GM12878 (cell line): ENCODE measurements around the gene CDK7. TPM values are rescaled to one million over a fixed set of nuclear protein-coding genes. Genes with fewer than 3 reads are reported as not detected.

Source experiments
- ATAC-seq: fragments of 200-7000 bp; cut with Tn5 transposase; 3 replicates; pipeline ENCODE4 v1.9.1; 2020; ENCODE audit warnings: mild to moderate bottlenecking, moderate library complexity
- BruUV-seq: library from RNA; stranded (reverse); fragments of 400-500 nt; replicated peaks from 2 replicates; lab custom pipeline; 2021; lab: Mats Ljungman, UMichigan
- CTCF ChIA-PET: fragments of 300-600 bp; sonication (Branson Sonifier 250); formaldehyde crosslinking; extraction: SDS; loops from one replicate; lab custom pipeline; 2021; ENCODE audit warnings: inconsistent platforms; lab: Yijun Ruan, JAX
- POLR2A ChIA-PET: fragments of 350-600 bp; formaldehyde crosslinking; extraction: SDS; loops from one replicate; lab custom pipeline; 2021; ENCODE audit warnings: inconsistent platforms; lab: Charles Lee
- RAD21 ChIA-PET: fragments of 300-600 bp; sonication (Branson Sonifier 250); formaldehyde crosslinking; loops from one replicate; lab custom pipeline; 2023; ENCODE audit warnings: antibody characterized with exemption; ENCODE audit not compliant: unreplicated experiment; lab: Charles Lee
- SMC1A ChIA-PET: fragments of 300-600 bp; sonication (Branson Sonifier 250); formaldehyde crosslinking; loops from one replicate; lab custom pipeline; 2023; ENCODE audit not compliant: unreplicated experiment, uncharacterized antibody; lab: Charles Lee
- DNase-seq: peaks from one replicate; pipeline ENCODE4 v3.0.0-alpha.2; 2011; ENCODE audit warnings: low read depth, low spot score
- FAIRE-seq: peaks from 3 replicates; lab custom pipeline; 2011; peaks lifted over from hg19 to GRCh38; lab: Jason Lieb, UNC
- H2AFZ ChIP-seq: 2 replicates; pipeline ENCODE4 v1.6.0; 2011; ENCODE audit warnings: low read depth, low read length, control low read depth; ENCODE audit not compliant: control insufficient read depth
- H3K27ac ChIP-seq: 2 replicates; pipeline ENCODE4 v1.5.1; 2011; ENCODE audit warnings: control low read depth; ENCODE audit not compliant: control insufficient read depth, insufficient read depth
- H3K27me3 ChIP-seq, 2 experiments: replicated peaks in 1 of 2; 2 replicates each; pipeline versions ENCODE4 v1.6.0 to v1.6.1; 2011; ENCODE audit warnings: low read length in 1 of 2; ENCODE audit not compliant: control insufficient read depth in 2 of 2, insufficient read depth in 2 of 2
- H3K36me3 ChIP-seq, 2 experiments: 2 replicates each; pipeline ENCODE4 v1.5.1; 2011; ENCODE audit warnings: low read length in 1 of 2; ENCODE audit not compliant: control insufficient read depth in 2 of 2, insufficient read depth in 2 of 2
- H3K4me1 ChIP-seq: 2 replicates; pipeline ENCODE4 v1.6.1; 2011; ENCODE audit warnings: mild to moderate bottlenecking, low read length, moderate library complexity, mixed read lengths; ENCODE audit not compliant: control insufficient read depth, insufficient read depth
- H3K4me2 ChIP-seq: 2 replicates; pipeline ENCODE4 v1.6.0; 2011; ENCODE audit warnings: control low read depth; ENCODE audit not compliant: control insufficient read depth, insufficient read depth
- H3K4me3 ChIP-seq: fragments of 200-600 bp; sonication (generic); 2 replicates; pipeline ENCODE4 v1.5.1; 2016
- H3K79me2 ChIP-seq: 2 replicates; pipeline ENCODE4 v1.6.0; 2011; ENCODE audit warnings: low read length; ENCODE audit not compliant: control insufficient read depth, insufficient read depth
- H3K9ac ChIP-seq: 2 replicates; pipeline ENCODE4 v1.8.0; 2011; ENCODE audit warnings: low read length, control low read depth, mixed read lengths; ENCODE audit not compliant: control insufficient read depth, insufficient read depth
- H3K9me3 ChIP-seq: replicated peaks from 3 replicates; pipeline ENCODE4 v1.5.1; 2011; ENCODE audit warnings: mild to moderate bottlenecking, low read length; ENCODE audit not compliant: control insufficient read depth, insufficient read depth
- H4K20me1 ChIP-seq: 2 replicates; pipeline ENCODE4 v1.6.0; 2011; ENCODE audit not compliant: control insufficient read depth, insufficient read depth
- ASH2L ChIP-seq: fragments of 300-600, 200-600 bp; sonication (generic); IDR thresholded peaks from 2 replicates; pipeline ENCODE4 v1.6.1; 2017; ENCODE audit warnings: low read depth, mild to moderate bottlenecking, borderline replicate concordance
- CREB1 ChIP-seq: IDR thresholded peaks from 2 replicates; pipeline ENCODE4 v1.6.1; 2012; ENCODE audit warnings: low read depth, mild to moderate bottlenecking, inconsistent platforms
- MXI1 ChIP-seq: fragments of 150-350 bp; IDR thresholded peaks from 2 replicates; pipeline ENCODE4 v1.6.1; 2011; ENCODE audit warnings: low read depth, mild to moderate bottlenecking, inconsistent platforms, low read length, improper control_type of control experiment
- NR2C1 ChIP-seq: fragments of 450-650 bp; IDR thresholded peaks from 2 replicates; pipeline ENCODE4 v1.6.1; 2017; ENCODE audit warnings: antibody characterized with exemption, mild to moderate bottlenecking, moderate library complexity
- POU2F2 ChIP-seq: IDR thresholded peaks from 3 replicates; pipeline ENCODE4 v1.6.1; 2011; ENCODE audit warnings: low read depth, mild to moderate bottlenecking, low read length, borderline replicate concordance
- SUZ12 ChIP-seq: fragments of 200-600 bp; sonication (generic); IDR thresholded peaks from one replicate; pipeline ENCODE4 v1.6.1; 2018; ENCODE audit warnings: antibody characterized with exemption, mild to moderate bottlenecking; ENCODE audit not compliant: unreplicated experiment
- WGBS: methylation state at CpG from one replicate; pipeline ENCODE4 v1.1.6; 2016; ENCODE audit warnings: low lambda C conversion rate; ENCODE audit not compliant: insufficient replicate concordance, insufficient coverage; ENCODE audit errors: missing lambda C conversion rate; 5-methylcytosine and 5-hydroxymethylcytosine counted together
- in situ Hi-C: fragments of 300-500 bp; cut with MboI; formaldehyde crosslinking; loops from 9 replicates; pipeline ENCODE4 v1.14.3; 2018; ENCODE audit warnings: mixed read lengths
- intact Hi-C: fragments of 100-400 bp; cut with micrococcal nuclease; formaldehyde crosslinking; loops from one replicate; pipeline ENCODE4 v1.14.2; 2022; ENCODE audit not compliant: unreplicated experiment
- polyA plus RNA-seq, 11 experiments: library from polyadenylated mRNA; depleted of rRNA in 4 of 11; unstranded in 6 of 11; stranded (reverse) in 5 of 11; fragments of >200 nt; fragmentation: Nextera tagmentation in 4 of 11; fragmentation: Illumina TruSeq in 1 of 11; extraction: Ambion mirVana in 4 of 11; extraction: Trizol in 1 of 11; gene quantifications; 1 replicate in 1 of 11; 2 replicates in 10 of 11; pipeline versions ENCODE4 v1.2.1 to v1.2.3, GENCODE V29; 2011 to 2016; ENCODE audit warnings: inconsistent platforms in 2 of 11, missing spikeins in 2 of 11, low read depth in 1 of 11
- total RNA-seq, 4 experiments: library from RNA; depleted of rRNA in 3 of 4; stranded (reverse); fragments of >200 nt in 3 of 4; fragmentation: Illumina TruSeq in 1 of 4; extraction: Trizol in 1 of 4; gene quantifications; 2 replicates each; pipeline versions ENCODE4 v1.2.1 to v1.2.3, GENCODE V29; 2013 to 2021

Gene CDK7
- total and polyA plus RNA-seq, 10 of the 15 experiments (the other 5 are each of a cell fraction or from before 2014, with no cell fraction given): 26.0 to 93.9 (median 43.0) TPM

DNA sequence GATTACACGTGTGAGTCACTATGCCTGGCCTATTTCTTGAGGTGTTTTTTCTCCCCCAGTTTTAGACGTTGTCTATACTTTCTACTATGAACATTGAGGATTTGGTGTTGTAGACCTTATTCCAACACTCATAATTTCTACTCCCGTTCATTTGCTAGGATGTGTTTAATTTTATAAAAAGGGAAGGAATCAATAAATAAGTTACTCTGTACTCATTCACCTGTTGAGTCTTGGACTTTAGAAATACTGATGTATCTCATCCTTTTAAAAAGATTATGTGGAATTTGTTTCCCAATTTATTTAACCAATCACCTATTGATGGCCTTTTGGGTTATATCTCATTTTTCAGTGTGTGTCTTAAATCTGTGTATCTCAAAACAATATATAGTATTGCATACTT is 3.2 kb downstream of the CDK7 start:
- CTCF ChIA-PET: interaction anchor here (1.0 kb wide), 1 partner anchor 144 kb away, joined by 4 read pairs; the partner anchor contains the start of gene SLC30A5
- in situ Hi-C loops (no loop called here), intact Hi-C loops (loop anchor here (5.0 to 10.0 kb wide), 2 partner anchors 127 to 146 kb away; partner anchors contain the start of genes AK6, RAD17, SLC30A5 and TAF9)
- peaks cover 27% of the 10 kb centered on the region for H3K79me2 ChIP-seq
- SMC1A ChIA-PET: interaction anchor here (1.1 to 1.3 kb wide), 2 partner anchors 11 to 29 kb away, joined by 3 to 4 read pairs; no protein-coding TSS in a partner anchor
- H3K27ac ChIP-seq: no peak overlapping the region
- H3K9me3 ChIP-seq: no peaks in the 10 kb centered on the region; the same call in 2 of the 3 replicates
- POLR2A ChIA-PET: interaction anchor here (0.6 to 1.2 kb wide), 3 partner anchors 48 to 195 kb away, joined by 3 to 4 read pairs (median 3); no protein-coding TSS in a partner anchor
- no TSS peak for BruUV-seq
- H3K4me2 ChIP-seq: peak overlapping the region; percentile 7; the same call in 1 of the 2 replicates
- 93% methylated on average over 3 of the region's 3 CpGs for WGBS
- no peak for FAIRE-seq
- H4K20me1 ChIP-seq: no peaks in the 10 kb centered on the region
- RAD21 ChIA-PET: no interaction called here
- no peak overlapping the region for H3K9ac ChIP-seq
- no peak for ATAC-seq
- H3K4me3 ChIP-seq: no peak overlapping the region
- H3K27me3 ChIP-seq: no peaks in the 10 kb centered on the region
- no peaks in the 10 kb centered on the region; the same call in 1 of the 2 replicates for H3K4me1 ChIP-seq
- no peak overlapping the region for H2AFZ ChIP-seq
- DNase-seq: no peak
- no peak for TF ChIP-seq POU2F2
- no peak for TF ChIP-seq SUZ12
- no peak for TF ChIP-seq CREB1
- TF ChIP-seq NR2C1: no peak
- TF ChIP-seq ASH2L: no peak
- no peak for TF ChIP-seq MXI1
- H3K36me3 ChIP-seq: peaks cover 0 to 3% of the 10 kb centered on the region in 2 experiments; a peak in 2 of 4 replicates
